ENCODE results near the gene DCAF7.

The DCAF7 gene

DNA sequence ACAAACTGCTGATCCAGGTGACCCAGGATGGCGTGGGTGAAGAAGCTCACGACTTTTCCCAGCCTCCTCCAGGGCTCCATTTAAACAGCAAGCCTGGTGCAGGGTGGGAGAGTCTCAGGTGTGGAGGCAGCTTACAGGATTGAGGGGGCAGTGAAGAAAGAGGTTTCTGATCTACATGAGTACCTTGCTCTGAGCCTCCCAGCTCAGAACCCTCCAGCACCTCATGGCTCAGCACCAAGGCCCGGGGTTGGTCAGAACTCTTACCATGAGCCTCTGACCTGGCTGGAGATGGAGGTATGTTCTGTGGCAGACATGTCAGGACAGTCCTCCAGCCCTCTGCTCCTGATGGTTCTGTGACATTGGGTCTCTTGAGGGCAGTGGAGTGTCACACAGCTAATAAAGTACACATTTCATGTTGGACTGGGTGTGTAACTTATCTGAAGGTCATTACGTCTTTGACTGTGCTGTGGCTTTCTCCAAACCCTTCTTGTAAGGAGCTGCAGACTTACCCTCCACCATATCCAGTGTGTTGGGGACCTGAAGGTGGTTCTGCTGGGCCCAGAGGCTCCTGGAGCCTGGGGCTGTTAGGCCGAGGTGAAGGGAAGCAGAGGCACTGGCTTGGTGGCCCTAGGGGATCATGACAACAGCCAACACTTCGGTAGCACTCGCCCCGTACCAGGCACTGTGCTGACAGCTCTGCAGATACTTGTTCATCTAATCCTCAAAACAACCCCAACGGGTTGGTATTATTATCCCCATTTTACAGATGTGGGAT, 3.8 kb upstream of the DCAF7 start:
- Histone ChIP-seq H3K36me3 (ENCODE audit: insufficient read depth, low read length) (no peaks in the 10 kb centered on the region), H3K4me1 (ENCODE audit: insufficient read depth, low read length) (peaks cover 20% of the 10 kb centered on the region), H3K9ac (ENCODE audit: low read depth, low read length) (no peak overlapping the region), H3K9me3 (ENCODE audit: control insufficient read depth, insufficient read depth, low read length) (no peaks in the 10 kb centered on the region)

DNA sequence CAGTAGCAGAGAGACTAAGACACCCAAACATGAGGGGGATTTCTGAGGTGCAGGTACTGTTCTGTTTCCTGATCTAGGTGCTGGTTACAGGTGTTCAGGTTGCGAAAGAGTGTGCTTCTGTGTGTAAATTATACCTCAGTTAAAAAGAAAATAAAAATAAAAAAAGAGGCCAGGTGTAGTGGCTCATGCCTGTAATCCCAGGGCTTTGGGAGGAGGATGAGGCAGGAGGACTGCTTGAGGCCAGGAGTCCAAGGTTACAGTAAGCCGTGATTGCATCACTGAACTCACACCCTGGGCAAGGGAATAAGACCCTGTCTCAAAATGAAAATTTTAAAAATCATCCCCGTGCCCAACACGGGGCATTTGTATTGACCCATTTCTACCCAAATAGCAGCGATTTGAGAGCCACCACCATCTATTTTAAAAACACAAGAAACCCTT, 3.2 kb upstream of the DCAF7 start:
- Histone ChIP-seq H3K4me1 (ENCODE audit: insufficient read depth, low read length) (peaks cover 22% of the 10 kb centered on the region), H3K9ac (ENCODE audit: low read depth, low read length) (no peak overlapping the region), H3K36me3 (ENCODE audit: insufficient read depth, low read length) (no peaks in the 10 kb centered on the region)

DNA sequence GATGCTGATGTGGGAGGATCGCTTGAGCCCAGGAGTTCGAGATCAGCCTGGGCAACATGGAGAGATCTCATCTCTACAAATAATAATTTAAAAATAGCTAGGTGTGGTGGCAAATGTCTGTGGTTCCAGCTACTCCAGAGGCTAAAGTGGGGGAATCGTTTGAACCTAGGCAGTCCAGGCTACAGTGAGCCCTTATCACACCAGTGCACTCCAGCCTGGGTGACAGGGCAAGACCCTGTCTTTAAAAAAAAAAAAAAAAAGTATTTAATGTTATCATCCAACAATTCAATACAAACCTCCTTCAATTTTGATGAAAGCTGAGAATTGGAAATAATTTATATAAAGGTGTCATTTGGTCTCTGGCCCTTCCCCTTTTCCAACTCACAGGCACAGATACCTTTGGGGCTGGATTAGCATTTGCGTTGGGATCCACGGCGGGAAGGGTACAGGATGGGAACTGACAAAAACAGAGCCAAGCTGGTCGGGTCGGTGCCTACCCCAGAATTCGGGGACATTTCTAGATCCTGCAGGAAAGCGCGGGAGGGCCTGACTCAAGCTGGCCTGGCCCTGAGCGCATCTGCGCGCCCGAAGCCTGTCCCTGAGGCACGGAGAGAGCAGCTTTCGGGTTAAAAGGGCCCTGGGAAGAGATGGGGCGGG, 860 bp upstream of the DCAF7 start:
- H3K4me1 ChIP-seq (ENCODE audit: insufficient read depth, low read length), result peaks cover 14% of the 10 kb centered on the region
- H3K36me3 ChIP-seq (ENCODE audit: insufficient read depth, low read length), result no peaks in the 10 kb centered on the region
- H3K9ac ChIP-seq (ENCODE audit: low read depth, low read length), result peak overlapping the region; percentile 97
- no peaks in the 10 kb centered on the region for H3K9me3 ChIP-seq (ENCODE audit: control insufficient read depth, insufficient read depth, low read length)

More for the DNA sequence above, 3.2 kb upstream of the DCAF7 start:
- H3K9me3 ChIP-seq (ENCODE audit: control insufficient read depth, insufficient read depth, low read length), result no peaks in the 10 kb centered on the region

DNA sequence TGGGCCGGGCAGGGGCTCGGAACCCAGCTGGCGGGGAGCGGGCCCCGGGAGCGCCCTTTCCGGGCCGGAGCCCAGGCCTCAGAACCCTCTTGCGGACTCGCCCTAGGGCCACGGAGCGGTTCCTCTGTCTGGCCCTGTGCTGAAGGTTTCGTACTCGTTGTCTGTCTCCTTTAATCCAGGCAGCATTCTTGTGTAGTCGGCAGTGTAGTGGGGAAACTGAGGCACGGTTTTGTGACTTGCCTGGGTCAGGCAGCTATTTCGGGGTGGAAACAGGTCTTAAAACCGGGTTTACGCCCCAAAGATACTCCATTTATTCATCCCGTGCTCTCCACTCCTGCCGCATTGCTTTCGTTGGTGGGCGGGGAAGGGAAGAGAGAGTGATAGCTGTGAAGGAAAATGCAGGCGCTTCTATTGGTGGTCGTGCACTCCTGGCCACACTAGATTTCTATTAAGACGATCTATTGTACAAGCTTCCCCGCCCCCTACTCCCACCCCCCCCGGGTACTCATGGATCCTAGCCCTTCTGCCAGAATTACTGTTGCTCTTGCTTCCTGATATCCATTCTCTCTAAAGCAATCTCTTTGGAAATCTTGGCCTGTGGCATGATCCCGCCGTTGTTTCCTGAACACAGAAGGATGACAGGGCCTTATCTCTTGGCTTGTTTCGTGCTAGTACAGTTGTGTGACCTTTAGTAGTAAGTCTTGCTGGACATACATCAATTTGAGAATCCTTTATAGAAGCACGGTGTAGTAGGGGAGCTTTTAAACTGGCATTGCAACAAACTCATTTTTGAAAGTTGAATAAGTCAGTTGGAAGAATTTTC, 751 bp downstream of the DCAF7 start:
- peak overlapping the region; percentile 97 for H3K9ac ChIP-seq (ENCODE audit: low read depth, low read length)
- H3K36me3 ChIP-seq (ENCODE audit: insufficient read depth, low read length), result no peaks in the 10 kb centered on the region
- H3K4me1 ChIP-seq (ENCODE audit: insufficient read depth, low read length), result peaks cover 10% of the 10 kb centered on the region
- no peaks in the 10 kb centered on the region for H3K9me3 ChIP-seq (ENCODE audit: control insufficient read depth, insufficient read depth, low read length)

DNA sequence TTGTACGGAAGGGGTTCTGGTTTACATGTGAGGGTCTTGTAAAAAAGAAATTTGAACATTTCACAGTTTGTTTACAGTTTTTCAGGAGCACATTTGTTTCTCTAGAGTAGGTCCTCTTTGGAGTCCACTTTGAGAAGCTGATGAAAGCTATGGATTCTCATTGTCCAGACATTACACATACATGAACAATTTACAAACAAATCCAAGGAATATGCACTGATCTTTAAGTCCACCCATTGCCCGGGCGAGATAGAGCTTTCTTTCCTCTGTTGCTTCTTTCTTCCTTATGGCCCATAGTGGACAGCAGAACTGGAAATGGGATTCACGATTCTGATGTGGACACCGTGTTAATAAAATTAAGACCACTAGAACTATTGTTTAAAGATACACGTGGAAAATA, 1.9 kb downstream of the DCAF7 start:
- H3K9me3 ChIP-seq (ENCODE audit: control insufficient read depth, insufficient read depth, low read length), result no peaks in the 10 kb centered on the region
- peak overlapping the region; percentile 97; the same call in 1 of the 2 replicates for H3K9ac ChIP-seq (ENCODE audit: low read depth, low read length)
- H3K36me3 ChIP-seq (ENCODE audit: insufficient read depth, low read length), result no peaks in the 10 kb centered on the region
- H3K4me1 ChIP-seq (ENCODE audit: insufficient read depth, low read length), result peaks cover 10% of the 10 kb centered on the region

DNA sequence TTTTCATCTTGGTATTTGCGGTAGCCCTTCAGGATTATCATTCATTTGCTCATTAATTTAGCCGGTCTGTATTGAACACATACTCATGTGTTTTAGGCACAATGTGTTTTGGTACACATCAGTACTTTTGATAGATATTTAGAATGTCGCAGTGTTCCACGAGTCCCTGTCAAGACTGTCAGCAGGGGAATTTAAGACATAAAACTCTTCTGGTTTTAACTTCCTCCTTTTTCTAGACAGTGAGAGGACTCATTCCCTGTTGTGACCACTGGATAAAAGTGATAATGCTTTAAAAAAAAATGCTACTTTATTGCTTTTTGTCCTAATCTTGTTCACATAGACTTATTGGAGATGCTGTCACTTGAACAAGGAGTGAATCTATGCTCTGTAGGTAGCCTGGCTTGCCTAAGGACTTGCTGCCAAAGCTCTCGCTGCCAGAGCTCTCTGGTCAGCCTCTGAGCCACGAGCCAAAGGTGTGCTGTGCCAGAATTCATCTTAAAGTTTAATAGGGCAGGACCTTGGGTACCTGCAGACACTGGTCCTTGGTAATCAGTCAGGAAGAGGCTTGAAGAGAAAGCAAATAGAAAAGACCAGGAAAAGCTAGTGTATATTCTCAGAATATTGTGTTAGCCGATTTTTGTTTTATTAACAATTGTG, 5.4 kb downstream of the DCAF7 start:
- H3K9ac ChIP-seq (ENCODE audit: low read depth, low read length), result no peak overlapping the region
- peaks cover 10% of the 10 kb centered on the region for H3K4me1 ChIP-seq (ENCODE audit: insufficient read depth, low read length)

DNA sequence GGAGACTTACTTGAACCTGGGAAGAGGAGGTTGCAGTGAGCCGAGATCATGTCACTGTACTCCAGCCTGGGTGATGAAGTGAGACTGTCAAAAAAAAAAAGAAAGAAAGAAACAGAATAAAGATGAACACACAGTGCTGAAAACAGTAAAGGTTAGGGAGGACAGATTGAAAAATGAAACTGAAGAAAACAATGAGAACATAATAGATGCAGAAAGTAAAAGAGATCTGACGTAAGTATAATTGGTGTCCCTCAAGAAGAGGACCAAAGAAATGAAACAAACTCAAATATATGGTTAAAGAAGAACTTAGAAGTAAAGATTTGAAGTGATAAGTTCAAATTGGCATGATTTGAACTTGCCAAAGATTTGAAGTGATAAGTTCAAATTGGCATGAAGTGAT, 7.1 kb downstream of the DCAF7 start:
- H3K36me3 ChIP-seq (ENCODE audit: insufficient read depth, low read length), result no peaks in the 10 kb centered on the region
- H3K4me1 ChIP-seq (ENCODE audit: insufficient read depth, low read length), result peaks cover 5% of the 10 kb centered on the region; the same call in 1 of the 2 replicates
- H3K9ac ChIP-seq (ENCODE audit: low read depth, low read length), result no peak overlapping the region
- no peaks in the 10 kb centered on the region for H3K9me3 ChIP-seq (ENCODE audit: control insufficient read depth, insufficient read depth, low read length)

More for the DNA sequence above, 5.4 kb downstream of the DCAF7 start:
- Histone ChIP-seq H3K9me3 (ENCODE audit: control insufficient read depth, insufficient read depth, low read length) (no peaks in the 10 kb centered on the region), H3K36me3 (ENCODE audit: insufficient read depth, low read length) (no peaks in the 10 kb centered on the region)

DNA sequence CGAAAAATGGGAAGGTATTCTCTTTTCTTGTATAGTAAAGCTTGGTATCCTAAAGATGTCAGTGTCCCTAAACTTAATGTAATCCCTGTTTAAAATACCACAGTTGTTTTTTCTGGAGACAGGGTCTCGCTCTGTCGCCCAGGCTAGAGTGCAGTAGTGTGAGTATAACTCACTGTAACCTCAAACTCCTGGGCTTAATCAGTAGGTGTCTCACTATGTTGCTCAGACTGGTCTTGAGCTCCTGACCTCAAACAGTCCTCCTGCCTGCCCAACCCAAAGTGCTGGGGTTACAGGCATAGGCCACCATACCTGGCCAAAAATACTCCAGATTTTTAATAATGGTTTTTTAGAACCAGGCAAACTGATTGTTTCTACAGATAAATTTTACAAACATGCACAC, 8.2 kb downstream of the DCAF7 start:
- Histone ChIP-seq H3K9ac (ENCODE audit: low read depth, low read length) (no peak overlapping the region), H3K4me1 (ENCODE audit: insufficient read depth, low read length) (no peaks in the 10 kb centered on the region), H3K9me3 (ENCODE audit: control insufficient read depth, insufficient read depth, low read length) (no peaks in the 10 kb centered on the region), H3K36me3 (ENCODE audit: insufficient read depth, low read length) (no peaks in the 10 kb centered on the region)

DNA sequence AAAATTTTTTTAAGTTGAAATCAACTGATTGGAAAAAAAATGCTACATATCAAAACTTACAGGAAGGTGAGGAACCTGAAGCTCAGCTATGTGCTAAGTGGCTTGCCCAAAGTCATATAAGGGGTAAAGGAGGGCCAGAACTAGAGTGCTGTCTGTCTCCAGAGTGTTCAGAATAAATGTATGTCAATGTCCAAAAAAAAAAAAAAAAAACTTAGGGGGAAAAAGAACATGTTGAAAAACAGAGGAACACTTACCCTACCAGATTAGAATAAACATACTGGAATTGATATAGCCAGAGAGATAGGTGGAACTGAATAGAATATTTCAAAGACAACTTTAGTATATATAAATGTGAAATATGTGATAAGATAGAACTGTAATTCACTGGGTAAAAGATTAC, 11.5 kb downstream of the DCAF7 start:
- Histone ChIP-seq H3K9me3 (ENCODE audit: control insufficient read depth, insufficient read depth, low read length) (no peaks in the 10 kb centered on the region), H3K36me3 (ENCODE audit: insufficient read depth, low read length) (no peaks in the 10 kb centered on the region), H3K4me1 (ENCODE audit: insufficient read depth, low read length) (no peaks in the 10 kb centered on the region), H3K9ac (ENCODE audit: low read depth, low read length) (no peak overlapping the region)

DNA sequence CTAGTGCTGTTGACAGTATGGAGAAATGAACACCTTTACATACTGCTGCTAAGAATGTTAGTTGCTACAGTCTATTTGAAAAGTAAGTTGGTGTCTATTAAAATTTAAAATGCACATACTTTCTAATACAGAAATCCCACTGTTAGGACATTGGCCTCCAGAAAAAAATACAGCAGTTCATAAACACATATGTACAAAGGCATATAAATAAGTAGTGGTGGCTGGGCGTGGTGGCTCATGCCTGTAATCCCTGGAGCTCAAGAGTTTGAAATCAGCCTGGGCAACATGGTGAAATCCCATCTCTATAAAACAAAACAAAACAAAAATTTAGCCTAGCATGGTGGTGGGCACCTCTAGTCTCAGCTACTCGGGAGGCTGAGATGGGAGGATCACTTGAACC, 13.1 kb downstream of the DCAF7 start:
- H3K4me1 ChIP-seq (ENCODE audit: insufficient read depth, low read length), result no peaks in the 10 kb centered on the region
- H3K9ac ChIP-seq (ENCODE audit: low read depth, low read length), result no peak overlapping the region
- H3K9me3 ChIP-seq (ENCODE audit: control insufficient read depth, insufficient read depth, low read length), result no peaks in the 10 kb centered on the region
- H3K36me3 ChIP-seq (ENCODE audit: insufficient read depth, low read length), result no peaks in the 10 kb centered on the region

DNA sequence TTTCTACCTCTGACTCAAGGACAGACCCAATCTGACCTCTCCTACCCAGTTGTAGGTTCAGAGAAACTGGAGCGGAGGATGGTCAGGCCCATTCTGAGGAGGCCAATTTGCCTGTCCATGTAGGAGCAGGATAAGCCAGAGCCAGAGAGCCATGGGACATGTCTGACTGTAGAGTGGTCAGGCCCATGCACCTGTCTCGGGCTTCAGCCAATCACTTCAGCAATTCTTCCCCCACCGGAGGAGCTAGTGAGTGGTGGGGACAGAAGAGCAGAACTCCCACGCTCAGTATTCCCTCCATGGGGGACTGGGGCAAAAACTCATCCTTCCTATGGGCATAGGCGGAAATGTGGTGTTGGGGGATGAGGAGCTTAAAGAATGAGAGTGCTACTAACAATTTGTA, 14.3 kb downstream of the DCAF7 start:
- Histone ChIP-seq H3K9ac (ENCODE audit: low read depth, low read length) (no peak overlapping the region), H3K9me3 (ENCODE audit: control insufficient read depth, insufficient read depth, low read length) (no peaks in the 10 kb centered on the region), H3K36me3 (ENCODE audit: insufficient read depth, low read length) (no peaks in the 10 kb centered on the region)

DNA sequence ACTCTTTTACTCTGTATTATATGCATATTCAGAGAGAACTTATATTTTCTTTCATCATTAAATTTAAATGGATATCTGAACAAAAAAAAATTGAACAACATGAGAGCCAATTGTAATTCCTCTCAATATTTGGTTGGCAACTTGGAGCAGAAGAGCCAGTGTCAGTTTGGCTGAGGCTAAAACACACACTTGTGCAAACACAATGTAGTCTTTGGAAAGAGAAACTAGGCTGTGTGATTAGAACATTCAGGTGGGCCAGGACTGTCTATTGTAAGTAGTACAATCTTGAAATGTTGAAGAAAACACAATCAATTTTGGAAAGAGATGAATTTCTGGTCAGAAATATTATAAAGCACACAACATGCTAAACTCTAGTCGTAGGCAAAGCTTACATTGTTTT, 17.0 kb downstream of the DCAF7 start:
- Histone ChIP-seq H3K9ac (ENCODE audit: low read depth, low read length) (no peak overlapping the region), H3K9me3 (ENCODE audit: control insufficient read depth, insufficient read depth, low read length) (no peaks in the 10 kb centered on the region), H3K4me1 (ENCODE audit: insufficient read depth, low read length) (no peaks in the 10 kb centered on the region), H3K36me3 (ENCODE audit: insufficient read depth, low read length) (no peaks in the 10 kb centered on the region)

More for the DNA sequence above, 14.3 kb downstream of the DCAF7 start:
- H3K4me1 ChIP-seq (ENCODE audit: insufficient read depth, low read length), result no peaks in the 10 kb centered on the region

DNA sequence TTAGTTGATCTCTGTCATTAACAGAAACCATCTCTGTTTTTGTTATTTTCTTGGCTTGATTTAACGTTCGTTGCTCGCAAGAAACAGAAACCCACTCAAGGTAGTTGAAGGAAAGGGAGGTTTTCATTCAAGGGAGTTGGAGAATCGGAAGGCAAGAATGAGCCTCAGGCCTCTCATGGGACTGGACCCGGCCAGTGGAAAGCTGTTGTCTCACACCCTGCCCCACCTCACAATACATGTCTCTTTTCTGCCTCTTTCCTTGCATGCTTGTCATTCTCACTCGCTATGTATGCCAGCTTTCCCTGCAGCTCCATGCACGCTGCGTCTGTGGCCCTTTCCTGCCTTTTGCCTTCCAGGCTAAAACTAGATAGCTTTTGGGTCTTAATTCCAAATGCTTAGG, 18.3 kb downstream of the DCAF7 start:
- H3K9me3 ChIP-seq (ENCODE audit: control insufficient read depth, insufficient read depth, low read length), result no peaks in the 10 kb centered on the region
- no peaks in the 10 kb centered on the region for H3K36me3 ChIP-seq (ENCODE audit: insufficient read depth, low read length)
- H3K4me1 ChIP-seq (ENCODE audit: insufficient read depth, low read length), result no peaks in the 10 kb centered on the region
- no peak overlapping the region for H3K9ac ChIP-seq (ENCODE audit: low read depth, low read length)

DNA sequence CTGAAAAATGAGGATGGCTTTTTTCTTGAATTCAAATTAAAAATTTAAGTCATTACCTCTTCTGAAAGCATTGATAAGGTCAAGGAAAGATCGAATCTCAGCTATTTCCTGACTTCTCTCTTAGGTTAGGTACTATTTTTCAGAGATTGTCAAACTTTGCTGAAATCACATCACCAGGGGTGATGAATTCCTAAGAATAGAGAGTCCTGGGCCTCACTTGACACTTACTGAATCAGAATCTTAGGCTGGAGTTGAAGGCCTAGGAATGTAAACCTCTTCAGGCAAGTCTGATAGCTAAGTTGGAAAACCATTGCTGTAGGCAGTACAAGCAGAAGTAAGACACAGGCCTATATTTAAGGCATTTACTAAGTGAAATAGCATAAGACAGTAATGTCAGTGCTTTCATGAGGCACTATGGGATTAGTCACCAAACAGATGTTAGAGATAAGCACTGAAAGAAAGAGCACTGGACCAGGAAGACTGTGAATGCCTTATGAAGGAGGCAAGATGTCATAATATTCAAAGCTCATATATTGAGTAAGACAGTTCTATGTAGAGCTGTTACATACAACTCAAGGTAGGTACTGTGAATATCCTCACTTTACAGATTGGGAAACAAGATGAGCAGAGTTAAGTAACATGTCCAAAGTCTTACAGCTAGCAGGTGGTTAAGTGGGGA, 21.5 kb downstream of the DCAF7 start:
- Histone ChIP-seq H3K4me1 (ENCODE audit: insufficient read depth, low read length) (no peaks in the 10 kb centered on the region), H3K36me3 (ENCODE audit: insufficient read depth, low read length) (no peaks in the 10 kb centered on the region), H3K9me3 (ENCODE audit: control insufficient read depth, insufficient read depth, low read length) (no peaks in the 10 kb centered on the region), H3K9ac (ENCODE audit: low read depth, low read length) (no peak overlapping the region)

Data from ES-I3 (cell line).